ENCODE measurements around the gene MSH2.

GRCh38 chr2:47485751-47486300 is 82.9 kb downstream of the MSH2 start:
- TF ChIP-seq ZC3H10 (CRISPR knock-in tag; IDR thresholded peaks at IDR 0.05) = no peak
- TF ChIP-seq ZNF8 (CRISPR knock-in tag; IDR thresholded peaks at IDR 0.05) = no peak
- no peak for TF ChIP-seq RARB (CRISPR knock-in tag; IDR thresholded peaks at IDR 0.05)
- TF ChIP-seq POU6F1 (CRISPR knock-in tag; IDR thresholded peaks at IDR 0.05; ENCODE audit: borderline replicate concordance, low read depth) = no peak
- no peak for TF ChIP-seq ZFP30 (CRISPR knock-in tag; IDR thresholded peaks at IDR 0.05)
- no peak for TF ChIP-seq ZNF70 (CRISPR knock-in tag; IDR thresholded peaks at IDR 0.05)
- TF ChIP-seq PATZ1 (CRISPR knock-in tag; IDR thresholded peaks at IDR 0.05; ENCODE audit: borderline replicate concordance) = no peak
- no peak for TF ChIP-seq TCF4 (CRISPR knock-in tag; IDR thresholded peaks at IDR 0.05; ENCODE audit: borderline replicate concordance)
- no peak for TF ChIP-seq TOX (CRISPR knock-in tag; IDR thresholded peaks at IDR 0.05; ENCODE audit: borderline replicate concordance)

Data from SK-N-SH treated with all-trans-retinoic acid at 6 μM for 48 hours (cell line).